Stimulated activated memory B cell treated with anti-CD40 and anti-IgM and Interleukin-4, amounts not matched to agents 10 μg/mL and 1 μg/mL and 100 μg/mL, for 72 hours (primary cell): Measurements from ENCODE around the gene PSMD14.

Source experiments
- ATAC-seq: fragments of 150-1000 bp; cut with Tn5 transposase; 2 replicates; pipeline ENCODE4 v1.10.0; 2021
- H3K27ac Mint-ChIP-seq: one replicate; pipeline ENCODE4 v1.8.0; 2022; ENCODE audit warnings: mild to moderate bottlenecking, mixed read lengths
- H3K27me3 Mint-ChIP-seq: one replicate; pipeline ENCODE4 v1.8.0; 2022; ENCODE audit warnings: mixed read lengths
- H3K36me3 Mint-ChIP-seq: one replicate; pipeline ENCODE4 v1.8.0; 2022; ENCODE audit warnings: mixed read lengths
- H3K4me1 Mint-ChIP-seq: one replicate; pipeline ENCODE4 v1.8.0; 2022; ENCODE audit warnings: mixed read lengths
- H3K4me3 Mint-ChIP-seq: one replicate; pipeline ENCODE4 v1.8.0; 2022; ENCODE audit warnings: mild to moderate bottlenecking, moderate library complexity, mixed read lengths
- H3K9me3 Mint-ChIP-seq: one replicate; pipeline ENCODE4 v1.8.0; 2022; ENCODE audit warnings: mixed read lengths

PSMD14 gene

GRCh38 chr2:161388146-161388779, 80.0 kb downstream of the PSMD14 start:
- H3K4me3 Mint-ChIP-seq, result no peak overlapping the region
- no peak overlapping the region for H3K27ac Mint-ChIP-seq

GRCh38 chr2:161391737-161392506, 83.7 kb downstream of the PSMD14 start:
- Mint-ChIP-seq H3K27me3 (no peaks in the 10 kb centered on the region), H3K27ac (no peak overlapping the region), H3K4me3 (no peak overlapping the region)

More at GRCh38 chr2:161388146-161388779, 80.0 kb downstream of the PSMD14 start:
- ATAC-seq, result no peak
- no peaks in the 10 kb centered on the region for H3K9me3 Mint-ChIP-seq
- H3K4me1 Mint-ChIP-seq, result no peaks in the 10 kb centered on the region
- peaks cover 28% of the 10 kb centered on the region for H3K36me3 Mint-ChIP-seq
- no peaks in the 10 kb centered on the region for H3K27me3 Mint-ChIP-seq

GRCh38 chr2:161400076-161400475, 91.9 kb downstream of the PSMD14 start:
- Mint-ChIP-seq H3K4me3 (no peak overlapping the region), H3K27ac (no peak overlapping the region), H3K4me1 (no peaks in the 10 kb centered on the region), H3K36me3 (peaks cover 34% of the 10 kb centered on the region), H3K9me3 (peaks cover 3% of the 10 kb centered on the region), H3K27me3 (no peaks in the 10 kb centered on the region)
- ATAC-seq, result no peak

More at GRCh38 chr2:161391737-161392506, 83.7 kb downstream of the PSMD14 start:
- no peak for ATAC-seq
- Mint-ChIP-seq H3K4me1 (no peaks in the 10 kb centered on the region), H3K9me3 (no peaks in the 10 kb centered on the region), H3K36me3 (peaks cover 52% of the 10 kb centered on the region)

- no peak for ATAC-seq
- no peak overlapping the region for H3K27ac Mint-ChIP-seq
- peaks cover 16% of the 10 kb centered on the region for H3K36me3 Mint-ChIP-seq
Observed at GRCh38 chr2:161402297-161402696, 94.1 kb downstream of the PSMD14 start.

GRCh38 chr2:161406316-161406715, 98.1 kb downstream of the PSMD14 start:
- Mint-ChIP-seq H3K4me3 (no peak overlapping the region), H3K9me3 (no peaks in the 10 kb centered on the region), H3K27me3 (no peaks in the 10 kb centered on the region), H3K27ac (no peak overlapping the region), H3K36me3 (peaks cover 10% of the 10 kb centered on the region), H3K4me1 (no peaks in the 10 kb centered on the region)
- no peak for ATAC-seq

More at GRCh38 chr2:161402297-161402696, 94.1 kb downstream of the PSMD14 start:
- Mint-ChIP-seq H3K27me3 (no peaks in the 10 kb centered on the region), H3K4me3 (no peak overlapping the region), H3K9me3 (no peaks in the 10 kb centered on the region), H3K4me1 (no peaks in the 10 kb centered on the region)

- H3K27ac Mint-ChIP-seq, result no peak overlapping the region
- no peak for ATAC-seq
- H3K36me3 Mint-ChIP-seq, result peaks cover 10% of the 10 kb centered on the region
- H3K9me3 Mint-ChIP-seq, result no peaks in the 10 kb centered on the region
- no peaks in the 10 kb centered on the region for H3K4me1 Mint-ChIP-seq
- no peaks in the 10 kb centered on the region for H3K27me3 Mint-ChIP-seq
- no peak overlapping the region for H3K4me3 Mint-ChIP-seq
Observed at GRCh38 chr2:161407597-161407996, 99.4 kb downstream of the PSMD14 start.

GRCh38 chr2:161409308-161409907, 101.2 kb downstream of the PSMD14 start:
- Mint-ChIP-seq H3K4me3 (no peak overlapping the region), H3K9me3 (no peaks in the 10 kb centered on the region), H3K27ac (no peak overlapping the region), H3K4me1 (peaks cover 9% of the 10 kb centered on the region), H3K27me3 (peaks cover 9% of the 10 kb centered on the region), H3K36me3 (peaks cover 10% of the 10 kb centered on the region)
- ATAC-seq, result no peak

- ATAC-seq, result no peak
- Mint-ChIP-seq H3K4me1 (peaks cover 37% of the 10 kb centered on the region), H3K4me3 (no peak overlapping the region), H3K36me3 (peaks cover 10% of the 10 kb centered on the region), H3K9me3 (no peaks in the 10 kb centered on the region), H3K27ac (no peak overlapping the region), H3K27me3 (peaks cover 37% of the 10 kb centered on the region)
Observed at GRCh38 chr2:161412346-161412745, 104.1 kb downstream of the PSMD14 start.

GRCh38 chr2:161414042-161415033, 106.1 kb downstream of the PSMD14 start:
- Mint-ChIP-seq H3K36me3 (peaks cover 4% of the 10 kb centered on the region), H3K4me3 (peak overlapping the region; percentile 71), H3K4me1 (peaks cover 57% of the 10 kb centered on the region), H3K27ac (no peak overlapping the region), H3K9me3 (no peaks in the 10 kb centered on the region), H3K27me3 (peaks cover 57% of the 10 kb centered on the region)
- ATAC-seq, result peak; percentile 59

- Mint-ChIP-seq H3K27me3 (peaks cover 67% of the 10 kb centered on the region), H3K4me3 (peak overlapping the region; percentile 71), H3K9me3 (no peaks in the 10 kb centered on the region), H3K4me1 (peaks cover 57% of the 10 kb centered on the region), H3K36me3 (peaks cover 4% of the 10 kb centered on the region), H3K27ac (no peak overlapping the region)
- ATAC-seq, result peak; percentile 14
Observed at GRCh38 chr2:161415034-161415986, 107.1 kb downstream of the PSMD14 start.

GRCh38 chr2:161415987-161416707, 107.9 kb downstream of the PSMD14 start, which contains the start of gene TBR1:
Gene TBR1, plus strand, starts transcription at chr2:161416297. Its CDS starts 114 bp downstream, at chr2:161416411.
- Mint-ChIP-seq H3K27me3 (peaks cover 75% of the 10 kb centered on the region), H3K36me3 (peaks cover 3% of the 10 kb centered on the region), H3K27ac (no peak within 1 kb of the TSS), H3K9me3 (no peaks in the 10 kb centered on the region), H3K4me3 (peak within 1 kb of the TSS; percentile 71), H3K4me1 (peaks cover 57% of the 10 kb centered on the region)
- ATAC-seq, result no peak

- Mint-ChIP-seq H3K27ac (no peak overlapping the region), H3K9me3 (no peaks in the 10 kb centered on the region), H3K4me1 (peaks cover 57% of the 10 kb centered on the region), H3K36me3 (no peaks in the 10 kb centered on the region), H3K27me3 (peaks cover 83% of the 10 kb centered on the region), H3K4me3 (peak overlapping the region; percentile 13)
- peak; percentile 9 for ATAC-seq
Observed at GRCh38 chr2:161416708-161417437, 108.6 kb downstream of the PSMD14 start.
